ENCODE data around the gene PAQR9. TPM values are rescaled to one million over a fixed set of nuclear protein-coding genes. Genes with fewer than 3 reads are reported as not detected.

The PAQR9 gene
- total and polyA plus RNA-seq, 9 of the 15 experiments (the other 6 are each of a cell fraction or from before 2014, with no cell fraction given): 0.04 to 0.58 (median 0.22) TPM

GRCh38 chr3:142976621-142977398, 13.3 kb upstream of the PAQR9 start (continued):
- TF ChIP-seq E2F4 (CRISPR knock-in tag; IDR thresholded peaks at IDR 0.05; ENCODE audit: low read depth) (no peak), NCOR1 (IDR thresholded peaks at IDR 0.05) (peak; percentile 90), ZBTB11 (CRISPR knock-in tag; IDR thresholded peaks at IDR 0.05) (peak in 1 of 3 experiments; percentile 82; a peak in 2 of 6 replicates), FIP1L1 (IDR thresholded peaks at IDR 0.05; ENCODE audit: low read depth, low read length, poor library complexity, severe bottlenecking) (no peak), SMARCA4 (IDR thresholded peaks at IDR 0.05) (peak; percentile 97), BCOR (IDR thresholded peaks at IDR 0.05) (peak; percentile 70), TCF7L2 (IDR thresholded peaks at IDR 0.05; ENCODE audit: low read depth, low read length) (no peak), KLF13 (tag; IDR thresholded peaks at IDR 0.05; ENCODE audit: borderline replicate concordance, low read depth) (no peak), EHMT2 (IDR thresholded peaks at IDR 0.05) (peak; percentile 68), RBM39 (optimal IDR thresholded peaks at IDR 0.05; ENCODE audit: low read depth, low read length) (no peak), ZNF584 (CRISPR knock-in tag; IDR thresholded peaks at IDR 0.05; ENCODE audit: low read depth) (peak; percentile 45; the same call in 1 of the 2 replicates), SMAD2 (IDR thresholded peaks at IDR 0.05; ENCODE audit: low read depth, low read length) (no peak), ZNF121 (CRISPR knock-in tag; conservative IDR thresholded peaks at IDR 0.05) (peak; percentile 98), MEF2D (tag; conservative IDR thresholded peaks at IDR 0.05; ENCODE audit: low read depth) (no peak), TAF9B (IDR thresholded peaks at IDR 0.05; ENCODE audit: partially characterized antibody) (peak; percentile 62), ZNF140 (CRISPR knock-in tag; IDR thresholded peaks at IDR 0.05) (no peak), CEBPG (CRISPR knock-in tag; IDR thresholded peaks at IDR 0.05) (no peak), CEBPG (tag; conservative IDR thresholded peaks at IDR 0.05 in 1 of 2, IDR thresholded peaks at IDR 0.05 in 1 of 2) (no peak), ARID1B (IDR thresholded peaks at IDR 0.05) (peak; percentile 96), MEF2A (IDR thresholded peaks at IDR 0.05; ENCODE audit: control insufficient read depth, low read depth, low read length) (no peak), SP1 (CRISPR knock-in tag; IDR thresholded peaks at IDR 0.05) (peak; percentile 51; the same call in 1 of the 2 replicates), ZNF217 (CRISPR knock-in tag; IDR thresholded peaks at IDR 0.05) (no peak), RUNX1 (IDR thresholded peaks at IDR 0.05; ENCODE audit: low read depth) (no peak)
- TF ChIP-seq, protein P1, sequence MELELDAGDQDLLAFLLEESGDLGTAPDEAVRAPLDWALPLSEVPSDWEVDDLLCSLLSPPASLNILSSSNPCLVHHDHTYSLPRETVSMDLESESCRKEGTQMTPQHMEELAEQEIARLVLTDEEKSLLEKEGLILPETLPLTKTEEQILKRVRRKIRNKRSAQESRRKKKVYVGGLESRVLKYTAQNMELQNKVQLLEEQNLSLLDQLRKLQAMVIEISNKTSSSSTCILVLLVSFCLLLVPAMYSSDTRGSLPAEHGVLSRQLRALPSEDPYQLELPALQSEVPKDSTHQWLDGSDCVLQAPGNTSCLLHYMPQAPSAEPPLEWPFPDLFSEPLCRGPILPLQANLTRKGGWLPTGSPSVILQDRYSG (tag; conservative IDR thresholded peaks at IDR 0.05; ENCODE audit: low read depth): no peak

All from K562 (cell line).